Astrocyte of the cerebellum (primary cell): Measurements from ENCODE around the gene DRC7.
"Not testable (repeated sequence)": the region's sequence is repeated elsewhere in the genome, so short reads cannot be mapped to it uniquely, and the experiment has no call there.

Source experiments
- DNase-seq: peaks from one replicate; pipeline ENCODE4 v3.0.0-alpha.2; 2011; ENCODE audit warnings: low read depth
- H3K4me3 ChIP-seq: 2 replicates; pipeline ENCODE4 v1.5.1; 2011; ENCODE audit warnings: mild to moderate bottlenecking, low read depth, low read length, moderate library complexity
- CTCF ChIP-seq: IDR thresholded peaks from 2 replicates; pipeline ENCODE4 v1.5.1; 2012; ENCODE audit warnings: low read length, low read depth, moderate library complexity, mild to moderate bottlenecking; ENCODE audit errors: missing control alignments
- in situ Hi-C: cut with HindIII; loops from 2 replicates; pipeline ENCODE4 v1.10.0; 2017; ENCODE audit warnings: low sequenced_read_pairs

Gene DRC7

GRCh38 chr16:57706717-57707116, 12.1 kb downstream of the DRC7 start:
- H3K4me3 ChIP-seq = no peak overlapping the region
- TF ChIP-seq CTCF = no peak
- in situ Hi-C loops = no loop called here
- no peak for DNase-seq

GRCh38 chr16:57707331-57707730, 12.7 kb downstream of the DRC7 start:
- in situ Hi-C loops = no loop called here
- TF ChIP-seq CTCF = no peak
- H3K4me3 ChIP-seq = no peak overlapping the region
- DNase-seq = no peak

GRCh38 chr16:57708168-57708567, 13.6 kb downstream of the DRC7 start:
- DNase-seq = no peak
- in situ Hi-C loops = no loop called here
- H3K4me3 ChIP-seq = no peak overlapping the region
- no peak for TF ChIP-seq CTCF

- in situ Hi-C loops = no loop called here
These were observed 15.1 kb downstream of the DRC7 start for GRCh38 chr16:57709663-57710062.

GRCh38 chr16:57711346-57711745, 16.7 kb downstream of the DRC7 start:
- no peak for DNase-seq
- H3K4me3 ChIP-seq = no peak overlapping the region
- no peak for TF ChIP-seq CTCF
- in situ Hi-C loops = no loop called here

More at GRCh38 chr16:57709663-57710062, 15.1 kb downstream of the DRC7 start:
- H3K4me3 ChIP-seq = no peak overlapping the region
- no peak for DNase-seq
- no peak for TF ChIP-seq CTCF

- DNase-seq = no peak
- H3K4me3 ChIP-seq = no peak overlapping the region
- in situ Hi-C loops = no loop called here
- no peak for TF ChIP-seq CTCF
These were observed 17.4 kb downstream of the DRC7 start for GRCh38 chr16:57711993-57712392.

GRCh38 chr16:57712569-57712968, 18.0 kb downstream of the DRC7 start:
- DNase-seq, H3K4me3 ChIP-seq, in situ Hi-C loops: not testable (repeated sequence)
